ENCODE data around the gene PARP4. TPM values are rescaled to one million over a fixed set of nuclear protein-coding genes. Genes with fewer than 3 reads are reported as not detected.
"Not testable (repeated sequence)": the region's sequence is repeated elsewhere in the genome, so short reads cannot be mapped to it uniquely, and the experiment has no call there.

The PARP4 gene
- total and polyA plus RNA-seq, 2 of the 13 experiments (the other 11 are each of a cell fraction or from before 2014, with no cell fraction given): 40.5 to 42.6 TPM

DNA sequence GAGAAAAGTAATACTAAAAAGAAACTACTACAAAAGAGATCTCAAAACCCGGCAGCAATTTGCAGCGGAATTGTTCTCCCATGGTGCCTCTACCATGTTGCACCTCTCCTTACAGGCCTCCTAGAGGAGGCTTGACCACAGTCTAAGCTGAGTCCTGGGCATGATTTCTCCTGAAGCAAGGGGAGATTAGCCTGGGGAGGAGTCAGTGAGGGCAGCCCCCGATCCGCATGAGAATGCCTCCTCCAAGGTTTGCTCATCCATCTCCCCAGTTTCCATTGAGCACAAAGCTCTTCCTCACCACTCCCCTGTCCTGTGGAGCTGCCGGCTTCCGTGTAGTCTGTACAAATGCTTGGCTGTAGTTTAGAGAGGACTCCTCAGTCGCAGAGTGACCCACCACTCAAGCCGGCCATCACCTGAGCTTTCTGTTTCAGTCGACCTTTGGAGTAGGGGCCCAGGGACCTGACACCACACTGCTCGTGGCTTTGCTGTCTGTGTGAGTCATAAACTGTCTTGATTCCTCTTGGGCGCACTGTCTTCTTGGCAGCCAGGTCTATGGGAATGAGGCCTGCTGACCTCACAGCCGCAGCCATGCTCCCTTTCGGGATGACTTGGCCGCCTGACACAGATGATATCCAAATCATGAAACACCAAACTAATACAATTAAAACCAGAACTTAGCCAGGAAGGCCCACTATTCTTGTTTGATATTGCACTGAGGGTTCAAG is 130.9 kb downstream of the PARP4 start (continued):
- TF ChIP-seq, protein P1, sequence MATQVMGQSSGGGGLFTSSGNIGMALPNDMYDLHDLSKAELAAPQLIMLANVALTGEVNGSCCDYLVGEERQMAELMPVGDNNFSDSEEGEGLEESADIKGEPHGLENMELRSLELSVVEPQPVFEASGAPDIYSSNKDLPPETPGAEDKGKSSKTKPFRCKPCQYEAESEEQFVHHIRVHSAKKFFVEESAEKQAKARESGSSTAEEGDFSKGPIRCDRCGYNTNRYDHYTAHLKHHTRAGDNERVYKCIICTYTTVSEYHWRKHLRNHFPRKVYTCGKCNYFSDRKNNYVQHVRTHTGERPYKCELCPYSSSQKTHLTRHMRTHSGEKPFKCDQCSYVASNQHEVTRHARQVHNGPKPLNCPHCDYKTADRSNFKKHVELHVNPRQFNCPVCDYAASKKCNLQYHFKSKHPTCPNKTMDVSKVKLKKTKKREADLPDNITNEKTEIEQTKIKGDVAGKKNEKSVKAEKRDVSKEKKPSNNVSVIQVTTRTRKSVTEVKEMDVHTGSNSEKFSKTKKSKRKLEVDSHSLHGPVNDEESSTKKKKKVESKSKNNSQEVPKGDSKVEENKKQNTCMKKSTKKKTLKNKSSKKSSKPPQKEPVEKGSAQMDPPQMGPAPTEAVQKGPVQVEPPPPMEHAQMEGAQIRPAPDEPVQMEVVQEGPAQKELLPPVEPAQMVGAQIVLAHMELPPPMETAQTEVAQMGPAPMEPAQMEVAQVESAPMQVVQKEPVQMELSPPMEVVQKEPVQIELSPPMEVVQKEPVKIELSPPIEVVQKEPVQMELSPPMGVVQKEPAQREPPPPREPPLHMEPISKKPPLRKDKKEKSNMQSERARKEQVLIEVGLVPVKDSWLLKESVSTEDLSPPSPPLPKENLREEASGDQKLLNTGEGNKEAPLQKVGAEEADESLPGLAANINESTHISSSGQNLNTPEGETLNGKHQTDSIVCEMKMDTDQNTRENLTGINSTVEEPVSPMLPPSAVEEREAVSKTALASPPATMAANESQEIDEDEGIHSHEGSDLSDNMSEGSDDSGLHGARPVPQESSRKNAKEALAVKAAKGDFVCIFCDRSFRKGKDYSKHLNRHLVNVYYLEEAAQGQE (IDR thresholded peaks at IDR 0.05; ENCODE audit: borderline replicate concordance in 1 of 2, low read depth in 1 of 2, low read length in 2 of 2): no peak
- no peak for TF ChIP-seq CEBPG (CRISPR knock-in tag; IDR thresholded peaks at IDR 0.05)
- TF ChIP-seq BORCS8-MEF2B (CRISPR knock-in tag; IDR thresholded peaks at IDR 0.05): no peak
- TF ChIP-seq, protein P2, sequence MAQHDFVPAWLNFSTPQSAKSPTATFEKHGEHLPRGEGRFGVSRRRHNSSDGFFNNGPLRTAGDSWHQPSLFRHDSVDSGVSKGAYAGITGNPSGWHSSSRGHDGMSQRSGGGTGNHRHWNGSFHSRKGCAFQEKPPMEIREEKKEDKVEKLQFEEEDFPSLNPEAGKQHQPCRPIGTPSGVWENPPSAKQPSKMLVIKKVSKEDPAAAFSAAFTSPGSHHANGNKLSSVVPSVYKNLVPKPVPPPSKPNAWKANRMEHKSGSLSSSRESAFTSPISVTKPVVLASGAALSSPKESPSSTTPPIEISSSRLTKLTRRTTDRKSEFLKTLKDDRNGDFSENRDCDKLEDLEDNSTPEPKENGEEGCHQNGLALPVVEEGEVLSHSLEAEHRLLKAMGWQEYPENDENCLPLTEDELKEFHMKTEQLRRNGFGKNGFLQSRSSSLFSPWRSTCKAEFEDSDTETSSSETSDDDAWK (CRISPR knock-in tag; IDR thresholded peaks at IDR 0.05): no peak

DNA sequence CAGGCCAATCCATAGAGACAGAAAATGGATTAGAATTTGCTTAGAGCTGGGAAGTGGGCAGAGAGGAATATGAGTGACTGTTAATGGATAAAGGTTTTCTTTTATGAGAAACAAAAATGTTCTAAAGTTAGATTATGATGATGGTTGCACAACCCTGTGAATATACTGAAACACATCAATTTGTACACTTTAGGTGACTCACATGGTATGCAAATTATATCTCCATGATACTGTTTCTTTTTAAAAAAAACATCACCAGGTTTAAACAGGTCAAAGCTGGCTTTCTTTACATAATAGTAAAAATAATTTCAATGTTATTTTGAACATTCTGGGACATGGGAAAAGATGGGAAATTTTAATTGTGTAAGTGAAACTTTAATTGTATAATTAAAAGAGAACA is 131.7 kb downstream of the PARP4 start:
- H3K79me2 ChIP-seq (ENCODE audit: insufficient read depth, low read length); POLR2A ChIA-PET; H3K4me3 ChIP-seq (replicated peaks in 1 of 3; ENCODE audit: insufficient read depth in 1 of 3, low read depth in 2 of 3, low read length in 3 of 3); BruUV-seq (replicated peaks); H3K4me1 ChIP-seq (ENCODE audit: insufficient read depth, low read length); H3K4me2 ChIP-seq (ENCODE audit: low read depth, low read length); H3K27ac ChIP-seq (ENCODE audit: extremely low read length, insufficient read depth, low read length); intact Hi-C loops (cut with micrococcal nuclease; ENCODE audit: unreplicated experiment); in situ Hi-C loops (cut with HindIII; ENCODE audit: extremely low pct_ligation_motif_present, low pct_unique_long_range_greater_than_20kb); H4K20me1 ChIP-seq (ENCODE audit: insufficient read depth, low read length); H3K36me3 ChIP-seq (replicated peaks in 1 of 2; ENCODE audit: control insufficient read depth in 1 of 2, insufficient read depth in 2 of 2, low read length in 2 of 2); ATAC-seq; H2AFZ ChIP-seq (ENCODE audit: low read length); CTCF ChIA-PET (ENCODE audit: low intra/inter-chr PET ratio, low total read pairs); FAIRE-seq; DNase-seq (ENCODE audit: low spot score); H3K27me3 ChIP-seq (ENCODE audit: control insufficient read depth in 1 of 2, insufficient read depth in 2 of 2, low read length in 2 of 2); H3K9me3 ChIP-seq (ENCODE audit: low read length); H3K9ac ChIP-seq (ENCODE audit: insufficient read depth, low read depth, low read length): not testable (repeated sequence)

DNA sequence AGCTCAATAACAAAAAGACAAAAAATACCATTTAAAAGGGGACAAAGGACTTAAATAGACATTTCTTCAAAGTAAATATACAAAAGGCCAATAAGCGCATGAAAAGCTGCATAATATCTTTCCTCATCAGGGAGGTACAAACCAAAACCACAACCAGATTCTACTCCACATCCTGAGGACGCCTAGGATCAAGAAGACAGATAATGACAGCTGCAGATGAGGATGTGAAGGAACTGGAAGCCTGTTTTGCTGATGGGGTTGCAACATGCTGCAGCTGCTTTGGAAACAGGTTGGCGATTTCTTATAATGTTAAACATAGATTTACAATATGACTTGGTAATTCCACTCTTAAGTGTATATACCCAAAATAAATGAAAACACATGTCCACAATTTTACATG is 132.4 kb downstream of the PARP4 start:
- H3K36me3 ChIP-seq (replicated peaks in 1 of 2; ENCODE audit: control insufficient read depth in 1 of 2, insufficient read depth in 2 of 2, low read length in 2 of 2); H2AFZ ChIP-seq (ENCODE audit: low read length); intact Hi-C loops (cut with micrococcal nuclease; ENCODE audit: unreplicated experiment); POLR2A ChIA-PET; H3K4me1 ChIP-seq (ENCODE audit: insufficient read depth, low read length); H3K9ac ChIP-seq (ENCODE audit: insufficient read depth, low read depth, low read length); ATAC-seq; in situ Hi-C loops (cut with HindIII; ENCODE audit: extremely low pct_ligation_motif_present, low pct_unique_long_range_greater_than_20kb); BruUV-seq (replicated peaks); DNase-seq (ENCODE audit: low spot score); H3K4me2 ChIP-seq (ENCODE audit: low read depth, low read length); CTCF ChIA-PET (ENCODE audit: low intra/inter-chr PET ratio, low total read pairs); H3K79me2 ChIP-seq (ENCODE audit: insufficient read depth, low read length); H3K27ac ChIP-seq (ENCODE audit: extremely low read length, insufficient read depth, low read length); FAIRE-seq; H3K9me3 ChIP-seq (ENCODE audit: low read length); H3K27me3 ChIP-seq (ENCODE audit: control insufficient read depth in 1 of 2, insufficient read depth in 2 of 2, low read length in 2 of 2); H3K4me3 ChIP-seq (replicated peaks in 1 of 3; ENCODE audit: insufficient read depth in 1 of 3, low read depth in 2 of 3, low read length in 3 of 3); H4K20me1 ChIP-seq (ENCODE audit: insufficient read depth, low read length): not testable (repeated sequence)
- WGBS (ENCODE audit: low lambda C conversion rate): 37% methylated on average over 3 of the region's 3 CpGs

DNA sequence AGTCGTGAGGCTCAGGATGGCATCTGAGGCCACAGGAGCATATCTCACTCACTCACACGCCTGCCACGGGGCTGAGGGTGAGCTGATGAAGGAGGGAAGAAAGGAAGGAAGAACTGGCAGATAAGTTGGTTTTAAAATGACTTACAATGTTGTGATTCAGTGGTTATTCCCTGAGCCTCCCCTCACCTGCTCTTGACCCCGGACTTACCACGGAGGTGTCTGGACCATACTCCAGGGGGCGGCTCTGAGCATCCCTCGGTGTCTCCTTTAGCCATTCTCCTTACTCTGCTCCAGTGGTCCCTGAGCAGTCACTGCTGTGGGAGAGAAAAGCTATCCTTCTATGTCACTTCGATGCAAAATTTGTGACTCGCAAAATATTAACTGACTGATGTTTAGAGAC is 141.3 kb downstream of the PARP4 start:
- BruUV-seq (replicated peaks); CTCF ChIA-PET (ENCODE audit: low intra/inter-chr PET ratio, low total read pairs); in situ Hi-C loops (cut with HindIII; ENCODE audit: extremely low pct_ligation_motif_present, low pct_unique_long_range_greater_than_20kb): not testable (repeated sequence)

More for the DNA sequence above, 141.3 kb downstream of the PARP4 start:
- 14% methylated on average over 9 of the region's 9 CpGs for WGBS (ENCODE audit: low lambda C conversion rate)
- H2AFZ ChIP-seq (ENCODE audit: low read length); H3K9me3 ChIP-seq (ENCODE audit: low read length); H3K36me3 ChIP-seq (replicated peaks in 1 of 2; ENCODE audit: control insufficient read depth in 1 of 2, insufficient read depth in 2 of 2, low read length in 2 of 2); FAIRE-seq; H3K27me3 ChIP-seq (ENCODE audit: control insufficient read depth in 1 of 2, insufficient read depth in 2 of 2, low read length in 2 of 2); H3K79me2 ChIP-seq (ENCODE audit: insufficient read depth, low read length); H3K4me1 ChIP-seq (ENCODE audit: insufficient read depth, low read length); H3K4me2 ChIP-seq (ENCODE audit: low read depth, low read length); H3K27ac ChIP-seq (ENCODE audit: extremely low read length, insufficient read depth, low read length); H3K4me3 ChIP-seq (replicated peaks in 1 of 3; ENCODE audit: insufficient read depth in 1 of 3, low read depth in 2 of 3, low read length in 3 of 3); POLR2A ChIA-PET; intact Hi-C loops (cut with micrococcal nuclease; ENCODE audit: unreplicated experiment); H4K20me1 ChIP-seq (ENCODE audit: insufficient read depth, low read length); H3K9ac ChIP-seq (ENCODE audit: insufficient read depth, low read depth, low read length); DNase-seq (ENCODE audit: low spot score): not testable (repeated sequence)
- peak; percentile 46; the same call in 1 of the 3 replicates for ATAC-seq
